K562 (cell line): ENCODE results near the gene PPP2R5A. TPM values are rescaled to one million over a fixed set of nuclear protein-coding genes. Genes with fewer than 3 reads are reported as not detected.
A peak's percentile ranks its signal among the peaks of the same experiment; 100 is the strongest.

Source experiments
- BACH1 ChIP-seq: fragments of 200-800 bp; sonication (Bioruptor generic); IDR thresholded peaks from 2 replicates; pipeline ENCODE4 v1.6.1; 2016; ENCODE audit warnings: missing genetic modification characterization, missing compliant biosample characterization
- CEBPG ChIP-seq, 3 experiments: fragments of 200-800 bp in 1 of 3; sonication (Bioruptor generic) in 1 of 3; sonication (generic) in 1 of 3; formaldehyde crosslinking in 1 of 3; IDR thresholded peaks in 2 of 3; conservative IDR thresholded peaks in 1 of 3; 2 replicates each; pipeline versions ENCODE4 v1.6.1 to v1.8.0; 2016 to 2022; ENCODE audit warnings: missing compliant biosample characterization in 2 of 3, missing genetic modification characterization in 2 of 3, mild to moderate bottlenecking in 1 of 3, missing genetic modification reagents in 1 of 3
- DACH1 ChIP-seq: fragments of 450-650 bp; IDR thresholded peaks from 2 replicates; pipeline ENCODE4 v1.6.1; 2018; ENCODE audit not compliant: partially characterized antibody
- DDX20 ChIP-seq: fragments of 450-650 bp; IDR thresholded peaks from 2 replicates; pipeline ENCODE4 v1.6.1; 2016; ENCODE audit warnings: missing genetic modification characterization, low read depth, mild to moderate bottlenecking, missing compliant biosample characterization, moderate library complexity
- HINFP ChIP-seq: fragments of 450-650 bp; conservative IDR thresholded peaks from 2 replicates; pipeline ENCODE4 v1.6.1; 2016; ENCODE audit warnings: missing genetic modification characterization, low read depth, mild to moderate bottlenecking, control low read depth, missing compliant biosample characterization
- HIVEP1 ChIP-seq: fragments of 250-450 bp; sonication (Bioruptor Pico); IDR thresholded peaks from 2 replicates; pipeline ENCODE4 v1.4.0; 2020; ENCODE audit warnings: mild to moderate bottlenecking
- HMG20A ChIP-seq: fragments of 450-650 bp; formaldehyde crosslinking; conservative IDR thresholded peaks from 2 replicates; pipeline ENCODE4 v1.4.0; 2020; ENCODE audit warnings: mild to moderate bottlenecking, mixed read lengths
- JUN ChIP-seq, 2 experiments: sonication (generic) in 1 of 2; formaldehyde crosslinking in 1 of 2; IDR thresholded peaks; 2 replicates each; pipeline versions ENCODE4 v1.6.1 to v1.8.0; 2012 to 2022; ENCODE audit warnings: borderline replicate concordance in 2 of 2, mild to moderate bottlenecking in 2 of 2, improper control_type of control experiment in 1 of 2, low read depth in 1 of 2, low read length in 1 of 2, missing genetic modification reagents in 1 of 2
- MAZ ChIP-seq, 2 experiments: fragments of 450-650 bp in 1 of 2; sonication (generic) in 1 of 2; formaldehyde crosslinking; IDR thresholded peaks in 1 of 2; conservative IDR thresholded peaks in 1 of 2; 2 replicates each; pipeline versions ENCODE4 v1.4.0 to v1.5.0; 2020; ENCODE audit warnings: mild to moderate bottlenecking in 1 of 2, missing genetic modification reagents in 1 of 2
- MBD2 ChIP-seq: sonication (generic); IDR thresholded peaks from 2 replicates; pipeline ENCODE4 v1.6.1; 2016; ENCODE audit warnings: low read depth, borderline replicate concordance
- MNT ChIP-seq, 2 experiments: fragments of 450-650 bp; conservative IDR thresholded peaks; 2 replicates each; pipeline ENCODE4 v1.6.1; 2017; ENCODE audit warnings: mild to moderate bottlenecking in 2 of 2, moderate library complexity in 2 of 2
- MYBL2 ChIP-seq, 2 experiments: fragments of 450-650 bp in 1 of 2; sonication (generic) in 1 of 2; formaldehyde crosslinking in 1 of 2; IDR thresholded peaks; 2 replicates each; pipeline versions ENCODE4 v1.6.1 to v1.8.1; 2017 to 2022; ENCODE audit warnings: borderline replicate concordance in 1 of 2, inconsistent platforms in 1 of 2, low read depth in 1 of 2, mild to moderate bottlenecking in 1 of 2, missing genetic modification reagents in 1 of 2, moderate library complexity in 1 of 2
- PBX2 ChIP-seq, 2 experiments: IDR thresholded peaks in 1 of 2; conservative IDR thresholded peaks in 1 of 2; 2 replicates each; pipeline ENCODE4 v1.6.1; 2016; ENCODE audit warnings: low read depth in 2 of 2, mild to moderate bottlenecking in 1 of 2, missing compliant biosample characterization in 1 of 2, missing genetic modification characterization in 1 of 2, moderate library complexity in 1 of 2
- STAT5B ChIP-seq: fragments of 250-450 bp; sonication (Bioruptor Pico); IDR thresholded peaks from 2 replicates; pipeline ENCODE4 v1.8.0; 2021; ENCODE audit warnings: mild to moderate bottlenecking, inconsistent platforms
- TEAD4 ChIP-seq, 2 experiments: sonication (generic) in 1 of 2; formaldehyde crosslinking in 1 of 2; IDR thresholded peaks; 2 replicates each; pipeline versions ENCODE4 v1.6.1 to v1.8.0; 2012 to 2022; ENCODE audit warnings: borderline replicate concordance in 1 of 2, inconsistent platforms in 1 of 2, low read length in 1 of 2, mild to moderate bottlenecking in 1 of 2, missing genetic modification reagents in 1 of 2
- TGIF2 ChIP-seq: sonication (generic); formaldehyde crosslinking; IDR thresholded peaks from 2 replicates; pipeline ENCODE4 v1.8.1; 2022; ENCODE audit warnings: mild to moderate bottlenecking, missing genetic modification reagents, moderate library complexity
- ZC3H4 ChIP-seq: sonication (generic); formaldehyde crosslinking; IDR thresholded peaks from 2 replicates; pipeline ENCODE4 v1.9.0; 2021; ENCODE audit warnings: missing genetic modification reagents, borderline replicate concordance
- ZNF24 ChIP-seq: fragments of 450-650 bp; IDR thresholded peaks from 2 replicates; pipeline ENCODE4 v1.6.1; 2016
- ZNF583 ChIP-seq: fragments of 250-450 bp; sonication (Bioruptor Pico); IDR thresholded peaks from 2 replicates; pipeline ENCODE4 v1.4.0; 2020
- ZNF766 ChIP-seq: fragments of 200-800 bp; sonication (Bioruptor generic); conservative IDR thresholded peaks from 2 replicates; pipeline ENCODE4 v1.6.1; 2016; ENCODE audit warnings: missing genetic modification characterization, missing compliant biosample characterization
- polyA plus RNA-seq, 8 experiments: library from polyadenylated mRNA; depleted of rRNA in 4 of 8; stranded (reverse) in 5 of 8; unstranded in 3 of 8; fragments of >200 nt; fragmentation: Nextera tagmentation in 2 of 8; fragmentation: Illumina TruSeq in 1 of 8; extraction: Ambion mirVana in 2 of 8; extraction: Trizol in 1 of 8; gene quantifications; 2 replicates each; pipeline versions ENCODE4 v1.2.1 to v1.2.3, GENCODE V29; 2011 to 2014; ENCODE audit warnings: inconsistent platforms in 1 of 8, missing spikeins in 1 of 8
- total RNA-seq, 7 experiments: library from RNA; depleted of rRNA in 6 of 7; stranded (reverse); fragments of >200 nt in 6 of 7; fragmentation: Illumina TruSeq in 2 of 7; extraction: Trizol in 2 of 7; gene quantifications; 2 replicates each; pipeline versions ENCODE4 v1.2.1 to v1.2.3, GENCODE V29; 2011 to 2021; ENCODE audit warnings: low replicate concordance in 1 of 7

Gene PPP2R5A
- total and polyA plus RNA-seq, 9 of the 15 experiments (the other 6 are each of a cell fraction or from before 2014, with no cell fraction given): 26.9 to 106 (median 64.3) TPM

GRCh38 chr1:212255705-212256307 lies 29.4 kb upstream of the PPP2R5A start (continued):
- TF ChIP-seq PBX2 (CRISPR knock-in tag; IDR thresholded peaks at IDR 0.05; ENCODE audit: low read depth) (no peak), PBX2 (tag; conservative IDR thresholded peaks at IDR 0.05; ENCODE audit: low read depth) (no peak), TEAD4 (IDR thresholded peaks at IDR 0.05; ENCODE audit: low read length) (no peak), TEAD4 (CRISPR knock-in tag; IDR thresholded peaks at IDR 0.05; ENCODE audit: borderline replicate concordance) (no peak), ZC3H4 (no peak), CEBPG (CRISPR knock-in tag; IDR thresholded peaks at IDR 0.05) (no peak), CEBPG (tag; conservative IDR thresholded peaks at IDR 0.05 in 1 of 2, IDR thresholded peaks at IDR 0.05 in 1 of 2) (peak in 1 of 2 experiments; percentile 35; a peak in 1 of 4 replicates), BACH1 (no peak), ZNF583 (CRISPR knock-in tag) (no peak), HINFP (tag) (no peak), MBD2 (no peak), MAZ (CRISPR knock-in tag; conservative IDR thresholded peaks at IDR 0.05 in 1 of 2, IDR thresholded peaks at IDR 0.05 in 1 of 2) (0 out of 4 replicates have a peak, but pooled peaks of 1 of the 2 experiments have one; percentile 8), STAT5B (CRISPR knock-in tag) (no peak), JUN (IDR thresholded peaks at IDR 0.05; ENCODE audit: borderline replicate concordance, low read depth, low read length) (no peak), JUN (CRISPR knock-in tag; IDR thresholded peaks at IDR 0.05; ENCODE audit: borderline replicate concordance) (no peak), DACH1 (no peak), MYBL2 (IDR thresholded peaks at IDR 0.05; ENCODE audit: low read depth) (no peak), MYBL2 (CRISPR knock-in tag; IDR thresholded peaks at IDR 0.05; ENCODE audit: borderline replicate concordance) (no peak), ZNF24 (no peak), MNT (conservative IDR thresholded peaks at IDR 0.05) (no peak), HIVEP1 (CRISPR knock-in tag) (0 out of 2 replicates have a peak, but pooled peaks have one; percentile 26), ZNF766 (CRISPR knock-in tag) (peak; percentile 84; the same call in 1 of the 2 replicates), DDX20 (tag) (no peak), TGIF2 (no peak), HMG20A (CRISPR knock-in tag) (no peak)
